Measurements from ENCODE around the gene GPR62.
"Not testable (repeated sequence)": the region's sequence is repeated elsewhere in the genome, so short reads cannot be mapped to it uniquely, and the experiment has no call there.

The GPR62 gene

DNA sequence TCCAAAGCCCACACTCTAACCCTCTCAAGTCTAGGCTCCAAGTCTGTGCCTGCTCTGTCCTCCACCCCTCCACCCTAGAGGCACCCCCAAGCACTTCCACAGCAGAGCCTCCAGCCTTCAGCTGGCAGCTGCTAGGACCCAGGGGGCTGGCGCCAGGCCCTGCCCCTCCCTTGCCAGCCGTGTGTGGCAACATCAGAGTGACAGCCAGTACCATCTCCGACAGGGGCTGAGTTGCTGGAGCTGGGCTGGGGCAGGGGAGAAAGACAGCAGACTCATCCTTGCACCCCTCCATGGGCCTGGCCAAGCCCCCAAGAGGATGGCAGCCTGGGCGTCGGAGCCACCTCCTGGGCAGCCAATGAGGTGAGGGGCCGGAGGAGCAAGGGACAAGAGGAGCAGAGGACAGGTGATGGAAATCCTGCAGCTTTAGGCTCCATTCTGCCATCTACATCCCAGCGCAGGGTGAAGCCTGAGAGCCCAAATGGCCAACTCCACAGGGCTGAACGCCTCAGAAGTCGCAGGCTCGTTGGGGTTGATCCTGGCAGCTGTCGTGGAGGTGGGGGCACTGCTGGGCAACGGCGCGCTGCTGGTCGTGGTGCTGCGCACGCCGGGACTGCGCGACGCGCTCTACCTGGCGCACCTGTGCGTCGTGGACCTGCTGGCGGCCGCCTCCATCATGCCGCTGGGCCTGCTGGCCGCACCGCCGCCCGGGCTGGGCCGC, at the start of gene GPR62:
Gene GPR62, plus strand, starts transcription at position 207 of the 718 bp plus-strand sequence. Its CDS starts 272 bp downstream, at position 479.
- no peak for DNase-seq (ENCODE audit: low read depth in 3 of 3)

GRCh38 chr3:51908026-51908425, 47.2 kb upstream of the GPR62 start:
- DNase-seq (ENCODE audit: low read depth in 3 of 3): no peak

DNA sequence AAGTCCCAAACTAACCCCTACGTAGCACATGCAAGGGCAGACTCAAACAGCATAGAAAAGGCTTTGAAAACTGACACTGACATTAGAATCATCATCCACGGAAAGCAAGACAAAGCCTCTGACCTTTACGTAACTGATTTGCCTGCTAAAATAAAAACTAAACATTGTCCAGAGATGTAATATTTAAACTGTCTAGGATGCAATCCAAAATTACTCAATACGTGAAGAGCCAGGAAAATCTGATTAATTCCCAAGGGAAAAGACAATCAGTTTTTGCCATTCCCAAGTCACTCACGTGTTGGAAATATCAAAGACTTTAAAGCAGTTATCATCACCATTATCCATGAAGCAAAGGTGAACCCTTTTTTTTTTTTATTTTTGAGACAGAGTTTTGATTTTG, 38.8 kb upstream of the GPR62 start:
- DNase-seq (ENCODE audit: low read depth in 3 of 3): no peak

DNA sequence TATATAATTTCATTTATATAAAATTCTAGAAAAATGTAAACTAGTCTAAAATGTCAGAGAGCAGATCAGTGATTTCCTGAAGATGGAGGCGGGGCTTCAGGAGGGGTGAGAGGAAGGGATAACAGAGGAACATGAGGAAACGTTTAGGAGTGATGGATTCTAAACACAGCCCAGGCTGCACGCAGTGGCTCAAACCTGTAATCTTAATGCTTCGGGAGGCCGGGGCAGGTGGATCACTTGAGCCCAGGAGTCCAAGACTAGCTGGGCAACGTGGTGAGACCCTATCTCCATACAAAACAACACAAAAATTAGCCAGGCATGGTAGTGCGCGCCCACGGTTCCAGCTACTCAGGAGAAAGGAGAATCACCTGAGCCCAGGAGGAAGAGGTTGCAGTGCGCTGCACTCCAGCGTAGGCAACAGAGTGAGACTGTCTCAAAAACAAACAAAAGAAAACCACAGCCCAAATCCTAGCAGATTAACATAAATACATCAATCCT, 34.1 kb upstream of the GPR62 start:
- DNase-seq (ENCODE audit: low read depth in 3 of 3): no peak

DNA sequence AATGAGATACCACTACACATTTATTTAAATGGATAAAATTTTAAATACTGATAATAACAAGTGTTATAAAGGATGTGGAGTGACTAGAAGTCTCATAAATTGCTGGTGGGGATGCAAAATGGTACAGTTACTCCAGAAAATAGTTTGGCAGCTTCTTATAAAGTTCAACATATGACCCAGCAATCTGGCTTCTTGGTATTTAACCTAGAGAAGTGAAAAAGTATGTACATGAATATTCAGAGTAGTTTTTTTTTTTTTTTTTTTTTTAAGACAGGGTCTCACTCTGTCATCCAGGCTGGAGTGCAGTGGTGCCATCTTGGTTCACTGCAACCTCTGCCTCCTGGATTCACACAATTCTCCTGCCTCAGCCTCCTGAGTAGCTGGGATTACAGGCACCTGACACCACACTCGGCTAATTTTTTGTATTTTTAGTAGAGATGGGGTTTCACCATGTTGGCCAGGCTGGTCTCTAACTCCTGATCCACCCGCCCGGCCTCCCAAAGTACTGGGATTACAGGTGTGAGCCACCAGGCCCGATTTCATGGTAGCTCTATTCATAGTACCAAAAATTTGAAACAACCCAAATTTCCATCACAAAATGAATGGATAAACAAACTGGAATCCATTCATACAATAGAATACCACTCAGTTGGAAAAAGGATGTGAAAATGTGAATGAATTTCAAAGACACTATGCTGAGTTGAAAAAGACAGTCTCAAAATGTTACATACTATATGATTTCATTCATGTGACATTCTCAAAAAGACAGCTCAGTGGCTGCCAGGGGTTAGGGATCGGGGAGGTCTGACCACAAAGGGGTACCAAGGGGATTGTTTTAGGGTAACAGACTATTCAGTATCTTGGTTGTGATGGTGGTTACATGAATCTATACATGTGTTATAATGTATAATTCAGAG, 27.9 kb upstream of the GPR62 start:
- no peak for DNase-seq (ENCODE audit: low read depth in 3 of 3)

DNA sequence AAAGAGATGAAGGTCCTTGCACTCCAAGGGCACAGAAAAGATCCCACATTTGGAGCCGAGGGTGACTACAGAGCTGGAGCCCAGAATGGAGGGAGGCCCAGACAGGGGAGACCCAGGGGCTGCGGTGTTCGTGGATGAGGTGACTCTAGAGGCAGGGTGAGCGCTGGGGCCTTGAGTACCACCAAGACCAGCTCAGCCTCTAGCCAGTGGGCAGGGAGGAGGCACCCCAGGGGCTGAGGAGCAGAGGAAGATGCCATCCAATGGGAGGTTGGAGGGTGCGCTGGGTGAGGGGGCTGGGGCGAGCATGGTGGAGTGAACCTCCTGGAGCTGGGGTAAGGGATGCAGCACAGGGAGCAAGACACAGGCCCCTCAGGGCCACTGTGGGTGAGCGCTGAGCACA, 26.7 kb upstream of the GPR62 start:
- no peak for DNase-seq (ENCODE audit: low read depth in 3 of 3)

GRCh38 chr3:51928981-51929380, 26.2 kb upstream of the GPR62 start:
- not testable (repeated sequence) for DNase-seq (ENCODE audit: low read depth in 3 of 3)

DNA sequence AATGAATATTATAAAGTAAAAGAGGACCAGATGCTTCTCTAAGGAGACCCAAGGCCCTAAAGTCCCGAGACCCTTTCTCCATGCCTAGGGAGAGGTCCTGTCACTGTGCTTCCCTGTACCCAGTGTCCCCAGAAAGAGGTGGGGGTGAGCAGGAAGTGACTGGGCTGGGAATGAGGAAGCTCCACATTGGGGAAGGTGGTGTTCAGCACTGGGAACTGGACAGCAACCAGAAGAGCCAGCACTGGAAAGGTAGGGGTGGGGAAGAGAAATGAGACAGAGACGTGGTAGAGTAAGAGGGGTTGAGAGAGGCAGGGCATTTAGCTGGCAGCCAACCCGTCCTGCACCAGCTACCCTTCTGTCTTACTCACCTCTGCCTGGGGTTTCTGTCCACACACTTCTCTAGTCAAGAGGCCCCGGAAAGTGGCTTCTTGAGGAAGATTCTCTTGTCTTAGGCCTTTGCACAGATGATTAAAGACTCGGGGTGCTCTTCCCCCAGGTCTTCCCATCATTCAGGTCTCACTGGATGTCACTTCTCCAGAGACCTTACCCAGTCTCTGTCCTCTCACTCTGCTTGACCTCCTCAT, 25.7 kb upstream of the GPR62 start:
- DNase-seq (ENCODE audit: low read depth in 3 of 3): no peak

- DNase-seq (ENCODE audit: low read depth in 3 of 3): no peak
These were observed 24.7 kb upstream of the GPR62 start for GRCh38 chr3:51930439-51930838.

DNA sequence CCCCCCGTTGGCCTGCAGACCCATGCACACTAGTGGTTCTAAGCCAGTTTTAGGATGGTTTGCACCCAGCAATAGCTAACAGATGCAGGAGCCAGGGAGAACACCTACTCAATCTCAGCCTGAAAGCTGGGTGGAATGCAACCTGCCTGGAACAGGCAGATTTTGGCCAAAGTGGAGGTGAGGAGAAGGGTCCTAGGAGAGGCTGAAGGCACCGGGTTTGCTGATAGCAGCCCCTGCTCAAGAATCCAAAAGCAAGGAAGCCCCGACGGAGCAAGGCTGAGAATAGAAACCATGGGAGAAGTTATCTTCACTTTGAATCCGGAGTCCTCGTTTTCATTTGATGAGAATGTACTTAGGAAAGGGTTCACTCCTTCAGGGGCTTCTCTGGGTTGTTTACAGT, 23.4 kb upstream of the GPR62 start:
- no peak for DNase-seq (ENCODE audit: low read depth in 3 of 3)

- DNase-seq (ENCODE audit: low read depth in 3 of 3): no peak
These were observed 22.5 kb upstream of the GPR62 start for GRCh38 chr3:51932471-51933370.

DNA sequence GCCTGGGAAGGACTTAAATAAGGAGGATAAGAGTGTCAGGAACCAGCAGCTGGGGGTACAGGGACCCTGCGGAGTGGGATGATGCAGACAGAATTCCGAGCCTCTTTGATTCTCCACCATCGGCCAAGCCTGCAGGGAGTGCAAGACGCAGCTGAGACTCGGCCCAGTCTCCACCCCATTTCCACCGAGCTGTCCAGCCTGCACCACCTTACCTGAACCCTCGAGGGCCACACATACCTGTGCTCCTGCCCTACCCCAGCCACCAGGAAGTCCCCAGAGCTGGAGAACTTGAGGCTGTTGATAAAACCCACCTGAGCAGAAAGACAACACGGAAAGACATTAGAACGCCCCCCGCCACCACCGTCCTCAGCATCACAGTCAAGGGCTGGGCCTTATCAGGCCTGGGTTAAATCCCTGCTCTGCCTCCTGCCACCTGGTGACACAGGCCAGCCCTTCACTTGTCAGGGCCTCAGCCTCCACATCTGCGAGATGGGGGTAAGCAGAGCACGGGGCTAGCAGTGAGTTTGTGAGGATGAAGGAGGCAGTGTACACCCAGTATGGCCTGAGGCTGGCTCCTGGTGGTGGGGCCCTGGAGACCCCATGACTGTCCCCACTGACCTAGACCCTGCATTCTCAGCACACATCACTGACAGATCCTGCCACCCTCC, 21.6 kb upstream of the GPR62 start:
- DNase-seq (ENCODE audit: low read depth in 3 of 3): no peak

DNA sequence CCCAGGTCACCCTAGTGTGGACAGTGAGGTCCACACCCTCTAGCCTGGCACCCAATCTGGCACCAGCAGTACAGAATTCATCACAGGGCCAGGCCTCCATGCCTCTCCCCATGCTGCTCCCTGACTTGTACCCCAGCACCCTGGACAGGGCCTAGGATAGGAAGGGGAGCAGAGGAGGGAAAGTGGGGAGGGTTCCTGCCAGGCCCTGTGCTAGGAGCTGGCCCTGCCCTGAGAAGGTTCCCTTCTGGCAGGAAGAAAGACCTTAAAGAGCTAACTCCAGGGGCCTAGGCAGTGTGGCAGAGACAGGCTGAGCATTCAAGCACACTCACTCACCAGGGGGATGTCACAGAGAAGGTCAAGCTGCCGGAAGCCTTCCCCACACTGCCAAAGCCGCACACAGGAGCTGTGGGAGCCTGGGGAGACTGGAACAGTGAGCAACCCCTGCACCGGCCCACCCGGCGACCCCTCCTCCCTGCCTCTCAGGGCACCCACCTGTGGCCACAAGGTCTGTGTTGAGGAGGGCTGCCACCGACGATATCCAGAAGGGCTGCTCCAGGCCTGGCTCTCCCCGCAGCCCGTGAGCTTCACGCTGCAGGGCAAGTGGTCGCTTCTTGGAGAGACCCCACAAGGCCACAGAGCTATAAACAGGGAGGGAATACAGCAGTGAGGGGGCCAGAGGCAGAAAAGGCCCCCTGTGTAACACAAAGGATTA, 20.9 kb upstream of the GPR62 start:
- no peak for DNase-seq (ENCODE audit: low read depth in 3 of 3)

GRCh38 chr3:51934991-51935885, 19.9 kb upstream of the GPR62 start:
- no peak for DNase-seq (ENCODE audit: low read depth in 3 of 3)

- DNase-seq (ENCODE audit: low read depth in 3 of 3): no peak
These were observed 19.1 kb upstream of the GPR62 start for GRCh38 chr3:51935886-51936755.

GRCh38 chr3:51937014-51937413, 18.2 kb upstream of the GPR62 start:
- DNase-seq (ENCODE audit: low read depth in 3 of 3): no peak

GRCh38 chr3:51937611-51938450, 17.4 kb upstream of the GPR62 start:
- DNase-seq (ENCODE audit: low read depth in 3 of 3): no peak
